ENCODE measurements around the gene WDFY2.

DNA sequence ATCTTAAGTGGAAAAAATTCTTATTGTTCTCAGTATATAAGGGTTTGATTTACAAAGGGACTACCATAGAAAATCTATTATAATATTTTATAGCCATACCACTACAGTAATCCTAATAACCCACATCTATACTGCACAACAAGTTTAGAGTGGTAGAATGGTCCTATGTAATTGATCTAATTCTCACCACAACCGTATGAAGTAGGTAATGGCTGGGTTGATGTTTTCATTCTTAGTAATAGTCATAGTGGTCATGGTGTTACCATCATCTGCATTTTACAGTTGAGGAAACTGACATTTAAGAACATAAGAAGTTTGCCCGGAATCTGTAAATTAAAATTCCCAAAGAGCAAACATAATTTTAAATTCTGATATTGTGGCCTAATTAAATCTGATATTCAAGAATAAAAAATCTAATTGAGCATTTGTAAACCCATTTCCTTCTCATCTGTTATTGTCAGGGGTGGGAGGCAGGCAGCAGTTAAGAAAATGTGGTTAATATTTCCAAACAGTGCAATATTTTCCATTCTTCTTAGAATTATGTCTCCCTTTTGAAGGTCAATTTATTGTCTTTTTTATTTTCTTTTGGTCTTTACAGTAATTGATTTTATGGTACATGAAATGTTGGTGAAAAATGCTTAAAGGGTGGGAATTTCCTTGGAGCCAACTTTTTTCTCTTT lies 154.1 kb downstream of the WDFY2 start:
- TF ChIP-seq, protein P1, sequence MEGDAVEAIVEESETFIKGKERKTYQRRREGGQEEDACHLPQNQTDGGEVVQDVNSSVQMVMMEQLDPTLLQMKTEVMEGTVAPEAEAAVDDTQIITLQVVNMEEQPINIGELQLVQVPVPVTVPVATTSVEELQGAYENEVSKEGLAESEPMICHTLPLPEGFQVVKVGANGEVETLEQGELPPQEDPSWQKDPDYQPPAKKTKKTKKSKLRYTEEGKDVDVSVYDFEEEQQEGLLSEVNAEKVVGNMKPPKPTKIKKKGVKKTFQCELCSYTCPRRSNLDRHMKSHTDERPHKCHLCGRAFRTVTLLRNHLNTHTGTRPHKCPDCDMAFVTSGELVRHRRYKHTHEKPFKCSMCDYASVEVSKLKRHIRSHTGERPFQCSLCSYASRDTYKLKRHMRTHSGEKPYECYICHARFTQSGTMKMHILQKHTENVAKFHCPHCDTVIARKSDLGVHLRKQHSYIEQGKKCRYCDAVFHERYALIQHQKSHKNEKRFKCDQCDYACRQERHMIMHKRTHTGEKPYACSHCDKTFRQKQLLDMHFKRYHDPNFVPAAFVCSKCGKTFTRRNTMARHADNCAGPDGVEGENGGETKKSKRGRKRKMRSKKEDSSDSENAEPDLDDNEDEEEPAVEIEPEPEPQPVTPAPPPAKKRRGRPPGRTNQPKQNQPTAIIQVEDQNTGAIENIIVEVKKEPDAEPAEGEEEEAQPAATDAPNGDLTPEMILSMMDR (IDR thresholded peaks at IDR 0.05; ENCODE audit: insufficient read depth, low read length, poor library complexity, severe bottlenecking) = no peak
- no peak for TF ChIP-seq EZH2phosphoT487 (conservative IDR thresholded peaks at IDR 0.05; ENCODE audit: low read length)
